OCI-LY1 (cell line): ENCODE data around the gene RASSF4.

ENCODE experiments used
- H2AFZ ChIP-seq: fragments of 200-600 bp; sonication (generic), shearing (Covaris generic); 2 replicates; pipeline ENCODE4 v1.6.0; 2014; ENCODE audit warnings: antibody characterized with exemption, mild to moderate bottlenecking, low read length
- H3F3A ChIP-seq: fragments of 200-600 bp; sonication (generic), shearing (Covaris generic); 2 replicates; pipeline ENCODE4 v1.6.0; 2014; ENCODE audit warnings: mild to moderate bottlenecking, antibody characterized with exemption, low read length, moderate library complexity; ENCODE audit not compliant: insufficient read depth
- H3K27ac ChIP-seq: fragments of 200-600 bp; sonication (generic); 2 replicates; pipeline ENCODE4 v1.5.1; 2014; ENCODE audit warnings: low read length, mixed run types, mild to moderate bottlenecking, low read depth; ENCODE audit not compliant: poor library complexity, severe bottlenecking
- H3K27me3 ChIP-seq: fragments of 200-600 bp; sonication (generic); 2 replicates; pipeline ENCODE4 v1.6.0; 2014; ENCODE audit warnings: antibody characterized with exemption, mild to moderate bottlenecking, low read length, moderate library complexity; ENCODE audit not compliant: insufficient read depth
- H3K36me3 ChIP-seq: fragments of 200-600 bp; sonication (generic); 2 replicates; pipeline ENCODE4 v1.6.1; 2014; ENCODE audit warnings: mild to moderate bottlenecking, antibody characterized with exemption, low read length, moderate library complexity, mixed read lengths; ENCODE audit not compliant: insufficient read depth
- H3K4me1 ChIP-seq: fragments of 200-600 bp; sonication (generic); 2 replicates; pipeline ENCODE4 v1.5.1; 2014; ENCODE audit warnings: mild to moderate bottlenecking, low read length, moderate library complexity; ENCODE audit not compliant: insufficient read depth, severe bottlenecking
- H3K4me2 ChIP-seq: fragments of 200-600 bp; sonication (generic), shearing (Covaris generic); 2 replicates; pipeline ENCODE4 v1.6.1; 2014; ENCODE audit warnings: low read length
- H3K4me3 ChIP-seq: fragments of 200-600 bp; sonication (generic); 2 replicates; pipeline ENCODE4 v1.5.1; 2014; ENCODE audit warnings: low read length, low read depth, mild to moderate bottlenecking, mixed read lengths; ENCODE audit not compliant: poor library complexity, severe bottlenecking
- H3K79me2 ChIP-seq: fragments of 200-600 bp; shearing (Covaris generic); 2 replicates; pipeline ENCODE4 v1.6.1; 2016; ENCODE audit warnings: mixed run types, low read length, mixed read lengths; ENCODE audit not compliant: insufficient read depth
- H3K9ac ChIP-seq: fragments of 200-600 bp; sonication (generic), shearing (Covaris generic); 2 replicates; pipeline ENCODE4 v1.6.1; 2014; ENCODE audit warnings: mild to moderate bottlenecking, low read length, mixed read lengths
- H3K9me2 ChIP-seq: fragments of 200-600 bp; sonication (generic), shearing (Covaris generic); 2 replicates; pipeline ENCODE4 v1.6.1; 2014; ENCODE audit warnings: low read depth, mild to moderate bottlenecking, low read length, mixed read lengths
- H3K9me3 ChIP-seq: fragments of 200-600 bp; shearing (Covaris generic); 2 replicates; pipeline ENCODE4 v1.6.1; 2014; ENCODE audit warnings: low read length, mixed read lengths
- H4K20me1 ChIP-seq: fragments of 200-600 bp; sonication (generic), shearing (Covaris generic); 2 replicates; pipeline ENCODE4 v1.6.0; 2016; ENCODE audit warnings: mild to moderate bottlenecking, low read length; ENCODE audit not compliant: insufficient read depth
- CTCF ChIP-seq: fragments of 200-600 bp; sonication (generic), shearing (Covaris generic); IDR thresholded peaks from 2 replicates; pipeline ENCODE4 v1.5.1; 2017; ENCODE audit warnings: mild to moderate bottlenecking, antibody characterized with exemption, low read length, moderate library complexity, mixed read lengths
- EZH2 ChIP-seq: fragments of 200-600 bp; sonication (generic), shearing (Covaris generic); IDR thresholded peaks from 2 replicates; pipeline ENCODE4 v1.8.0; 2017; ENCODE audit warnings: borderline replicate concordance, mixed run types, mild to moderate bottlenecking, antibody characterized with exemption, low read length, moderate library complexity, mixed read lengths

The RASSF4 gene

GRCh38 chr10:44949127-44949802, 10.3 kb upstream of the RASSF4 start:
- H3K27me3 ChIP-seq = no peaks in the 10 kb centered on the region
- H3K9ac ChIP-seq = no peak overlapping the region
- no peak overlapping the region for H3K27ac ChIP-seq
- no peak for TF ChIP-seq CTCF
- no peak for TF ChIP-seq EZH2
- H3K9me2 ChIP-seq = no peaks in the 10 kb centered on the region
- H3K9me3 ChIP-seq = no peaks in the 10 kb centered on the region
- no peak overlapping the region for H3K4me2 ChIP-seq
- H2AFZ ChIP-seq = no peak overlapping the region
- H4K20me1 ChIP-seq = no peaks in the 10 kb centered on the region
- H3F3A ChIP-seq = no peaks in the 10 kb centered on the region
- H3K79me2 ChIP-seq = no peaks in the 10 kb centered on the region
- H3K4me3 ChIP-seq = no peak overlapping the region
- no peaks in the 10 kb centered on the region for H3K36me3 ChIP-seq
- no peaks in the 10 kb centered on the region for H3K4me1 ChIP-seq

- H3K4me2 ChIP-seq = no peak overlapping the region
- no peaks in the 10 kb centered on the region for H3K9me3 ChIP-seq
- H3K27ac ChIP-seq = no peak overlapping the region
- H4K20me1 ChIP-seq = no peaks in the 10 kb centered on the region
- TF ChIP-seq EZH2 (no peak), CTCF (no peak)
- H3K27me3 ChIP-seq = no peaks in the 10 kb centered on the region
- no peaks in the 10 kb centered on the region for H3K4me1 ChIP-seq
- H2AFZ ChIP-seq = no peak overlapping the region
- H3K36me3 ChIP-seq = no peaks in the 10 kb centered on the region
- H3F3A ChIP-seq = no peaks in the 10 kb centered on the region
- H3K79me2 ChIP-seq = no peaks in the 10 kb centered on the region
- no peak overlapping the region for H3K4me3 ChIP-seq
- no peak overlapping the region for H3K9ac ChIP-seq
- no peaks in the 10 kb centered on the region for H3K9me2 ChIP-seq
Measured at GRCh38 chr10:44949915-44950314, 9.7 kb upstream of the RASSF4 start.

- no peak overlapping the region for H3K4me3 ChIP-seq
- H3K27ac ChIP-seq = no peak overlapping the region
- H3K9me3 ChIP-seq = no peaks in the 10 kb centered on the region
- no peaks in the 10 kb centered on the region for H4K20me1 ChIP-seq
- no peaks in the 10 kb centered on the region for H3K79me2 ChIP-seq
- no peak overlapping the region for H3K4me2 ChIP-seq
- H3K27me3 ChIP-seq = no peaks in the 10 kb centered on the region
- H3K36me3 ChIP-seq = no peaks in the 10 kb centered on the region
- no peaks in the 10 kb centered on the region for H3F3A ChIP-seq
- H3K9me2 ChIP-seq = no peaks in the 10 kb centered on the region
- H2AFZ ChIP-seq = no peak overlapping the region
- H3K4me1 ChIP-seq = no peaks in the 10 kb centered on the region
- TF ChIP-seq CTCF = no peak
- no peak for TF ChIP-seq EZH2
- H3K9ac ChIP-seq = no peak overlapping the region
Measured at GRCh38 chr10:44950326-44951225, 9.0 kb upstream of the RASSF4 start.
